ENCODE data around the gene KCND2.
"Not testable (repeated sequence)": the region's sequence is repeated elsewhere in the genome, so short reads cannot be mapped to it uniquely, and the experiment has no call there.

KCND2 gene

GRCh38 chr7:120502825-120503224 lies 229.8 kb downstream of the KCND2 start:
- no peak for DNase-seq

GRCh38 chr7:120504386-120504785 lies 231.4 kb downstream of the KCND2 start:
- no peak for DNase-seq

DNA sequence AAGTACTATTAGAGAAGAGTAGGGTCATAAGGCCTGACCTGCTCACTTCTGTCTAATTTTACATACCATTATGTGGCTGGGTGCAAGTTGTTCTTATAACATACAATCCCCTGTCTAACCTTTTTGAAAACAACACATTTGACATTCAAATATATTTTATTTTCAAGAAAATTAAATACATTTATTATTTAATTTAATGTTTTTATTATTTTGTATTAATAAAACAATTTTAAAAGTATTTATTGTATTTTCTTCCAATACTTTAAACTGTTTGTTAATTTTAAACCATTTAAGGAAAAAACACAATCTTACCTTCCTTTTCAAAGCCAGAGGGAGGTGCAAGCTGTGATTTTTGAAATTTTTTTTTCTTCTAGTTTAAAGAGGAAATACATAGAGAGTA lies 232.8 kb downstream of the KCND2 start:
- no peak for DNase-seq

DNA sequence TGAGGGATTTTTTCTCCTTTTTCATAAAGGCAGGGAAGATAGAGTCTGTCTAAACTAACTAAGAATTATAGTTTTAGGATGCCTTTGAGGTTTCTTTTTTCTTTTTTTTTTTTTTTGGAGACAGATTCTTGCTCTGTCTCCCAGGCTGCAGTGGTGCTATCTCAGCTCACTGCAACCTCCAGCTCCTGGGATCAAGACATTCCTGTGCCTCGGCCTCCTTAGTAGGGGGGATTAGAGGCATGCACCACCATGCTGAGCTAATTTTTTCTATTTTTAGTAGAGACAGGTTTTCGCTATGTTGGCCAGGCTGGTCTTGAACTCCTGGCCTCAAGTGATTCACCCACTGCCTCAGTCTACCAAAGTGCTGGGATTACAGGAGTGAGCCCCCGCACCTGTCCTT lies 239.7 kb downstream of the KCND2 start:
- no peak for DNase-seq

GRCh38 chr7:120519224-120519623 lies 246.2 kb downstream of the KCND2 start:
- no peak for DNase-seq

GRCh38 chr7:120521761-120522737 lies 249.1 kb downstream of the KCND2 start:
- DNase-seq, result no peak

DNA sequence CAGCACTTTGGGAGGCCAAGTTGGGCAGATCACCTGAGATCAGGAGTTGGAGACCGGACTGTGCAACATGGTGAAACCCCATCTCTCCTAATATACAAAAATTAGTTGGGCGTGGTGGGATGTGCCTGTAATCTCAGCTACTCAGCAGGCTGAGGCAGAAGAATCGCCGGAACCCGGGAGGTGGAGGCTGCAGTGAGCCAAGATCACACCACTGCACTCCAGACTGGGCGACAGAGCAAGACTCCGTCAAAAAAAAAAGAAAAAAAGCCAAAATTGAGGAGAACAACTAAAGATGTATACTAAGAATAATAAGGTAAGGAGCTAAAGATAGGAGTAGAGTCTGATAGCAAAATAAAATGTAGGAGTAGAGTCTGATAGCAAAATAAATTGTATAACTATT lies 251.0 kb downstream of the KCND2 start:
- no peak for DNase-seq

- DNase-seq, result no peak
Measured at GRCh38 chr7:120526902-120527509, 254.0 kb downstream of the KCND2 start.

DNA sequence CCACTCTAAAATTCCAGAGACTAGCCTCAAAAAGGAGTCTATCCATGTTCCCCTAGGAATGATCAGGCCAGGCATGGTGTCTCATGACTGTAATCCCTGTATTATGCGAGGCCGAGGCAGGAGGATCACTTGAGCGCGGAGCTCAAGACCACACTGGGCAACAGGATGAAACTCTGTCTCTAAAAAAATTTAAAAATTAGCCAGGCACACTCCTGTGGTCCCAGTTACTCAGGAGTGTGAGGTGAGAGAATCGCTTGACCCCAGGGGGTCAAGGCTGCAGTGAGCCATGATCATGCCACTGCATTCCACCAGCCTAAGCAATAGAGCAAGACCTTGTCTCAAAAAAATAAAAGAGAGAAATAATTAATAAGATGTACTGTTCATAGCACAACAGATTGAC lies 256.8 kb downstream of the KCND2 start:
- no peak for DNase-seq

DNA sequence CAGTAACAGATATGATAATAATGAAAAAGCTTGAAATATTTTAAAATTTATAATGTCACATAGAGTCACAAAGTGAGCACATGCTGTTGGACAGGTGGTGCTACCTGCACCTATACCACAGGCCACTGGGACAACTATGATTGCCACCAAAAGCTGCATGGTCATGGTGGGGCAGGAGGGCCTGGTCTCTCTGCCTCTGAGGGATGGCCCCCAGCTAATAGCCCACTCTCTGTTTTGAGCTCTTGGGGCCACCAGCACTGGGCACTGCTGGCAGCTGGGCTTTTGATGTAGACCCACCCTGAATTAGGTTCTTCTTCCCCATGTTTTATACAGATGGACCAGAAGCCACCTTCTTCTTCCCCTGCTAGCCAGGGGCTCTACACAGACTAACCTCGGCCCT lies 265.4 kb downstream of the KCND2 start:
- DNase-seq, result no peak

- peak; percentile 4 for DNase-seq
Measured at GRCh38 chr7:120539321-120539720, 266.3 kb downstream of the KCND2 start.

GRCh38 chr7:120547605-120548004 lies 274.6 kb downstream of the KCND2 start:
- no peak for DNase-seq

DNA sequence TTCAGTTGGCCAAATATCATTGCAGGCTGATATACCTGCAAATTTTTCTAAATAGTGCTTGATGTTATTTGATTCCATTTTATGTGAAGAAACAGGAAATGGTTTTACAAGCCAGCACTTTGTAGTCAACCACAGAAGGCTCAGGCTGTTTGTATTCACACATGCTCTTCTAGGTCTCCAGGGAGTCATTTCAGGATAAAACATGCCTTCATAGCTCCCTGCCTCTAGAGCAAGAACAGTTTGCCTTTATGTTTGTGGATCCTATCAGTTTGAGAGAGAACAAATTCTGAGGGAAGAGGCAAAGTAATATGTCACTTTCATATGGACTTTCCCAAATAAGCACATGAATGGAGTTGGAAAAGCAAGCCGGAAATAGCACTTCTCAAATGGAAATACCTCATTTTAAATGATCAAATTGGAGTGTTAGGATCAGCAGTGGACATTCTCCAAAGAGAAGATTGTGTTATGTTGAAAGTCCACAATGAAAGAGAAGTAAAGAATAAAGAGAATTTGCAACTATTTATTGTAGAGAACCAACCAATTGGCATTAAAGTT lies 277.6 kb downstream of the KCND2 start:
- DNase-seq, result peak; percentile 65

DNA sequence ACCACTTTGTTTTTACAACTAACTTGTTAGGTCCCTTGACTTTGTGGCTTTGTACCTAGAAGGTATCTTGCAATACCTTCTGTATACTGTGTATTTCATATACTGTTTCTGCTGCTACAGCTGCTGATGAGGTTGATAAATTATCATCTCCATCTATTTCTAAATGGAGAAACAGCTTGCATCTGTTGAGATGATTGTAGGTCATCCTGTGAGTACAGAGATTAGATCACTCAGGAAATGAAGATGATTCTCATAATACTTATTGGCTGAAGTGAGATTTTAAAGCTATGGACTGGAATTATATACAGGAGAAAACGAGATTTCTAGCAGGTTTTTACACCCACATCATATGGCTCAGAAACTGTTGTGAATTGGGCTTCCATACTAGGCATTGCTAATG lies 280.5 kb downstream of the KCND2 start:
- no peak for DNase-seq

DNA sequence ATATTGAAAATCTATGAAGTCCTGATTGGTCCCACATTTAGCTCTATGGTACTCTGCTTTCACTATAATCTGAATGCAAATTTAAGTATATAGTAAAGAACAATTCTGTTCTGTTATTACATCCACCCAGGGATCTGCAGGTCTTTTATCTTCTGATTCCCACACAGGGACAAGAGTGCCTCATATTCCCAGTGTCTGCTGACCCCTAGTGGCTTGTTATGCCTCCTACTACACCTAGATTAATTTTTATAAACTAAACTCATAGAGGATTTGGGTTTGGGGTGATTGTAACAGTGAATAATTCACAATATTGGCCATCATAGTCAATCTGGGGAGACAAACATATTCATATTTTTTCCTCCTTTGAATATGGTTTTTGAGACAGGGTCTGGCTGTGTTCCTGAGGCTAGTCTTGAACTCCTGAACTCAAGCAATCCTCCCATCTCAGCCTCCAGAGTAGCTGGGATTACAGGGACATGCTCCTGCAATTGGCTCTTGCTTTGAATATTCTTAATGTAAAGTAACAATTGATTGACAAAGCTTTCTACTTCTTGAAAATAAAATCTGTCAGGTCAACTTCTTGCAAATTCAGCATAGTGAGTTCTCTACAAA lies 282.1 kb downstream of the KCND2 start:
- DNase-seq, result peak; percentile 65

GRCh38 chr7:120564145-120564544 lies 291.2 kb downstream of the KCND2 start:
- no peak for DNase-seq

GRCh38 chr7:120567204-120567603 lies 294.2 kb downstream of the KCND2 start:
- DNase-seq, result no peak

DNA sequence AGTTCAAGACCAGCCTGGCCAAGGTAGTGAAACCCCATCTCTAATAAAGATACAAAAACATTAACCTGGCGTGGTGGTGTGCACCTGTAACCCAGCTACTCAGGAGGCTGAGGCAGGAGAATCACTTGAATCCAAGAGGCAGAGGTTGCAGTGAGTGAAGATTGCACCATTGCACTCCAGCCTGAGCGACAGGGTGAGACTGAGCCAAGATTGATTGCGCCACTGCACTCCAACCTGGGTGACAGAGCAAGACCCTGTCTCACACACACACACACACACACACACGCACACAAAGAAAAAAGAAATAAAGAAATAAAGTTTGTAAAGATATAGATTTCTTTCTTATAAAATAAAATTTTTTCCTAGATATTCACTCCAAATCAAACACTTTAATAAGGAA lies 305.7 kb downstream of the KCND2 start:
- DNase-seq, result not testable (repeated sequence)

GRCh38 chr7:120582916-120583315 lies 309.9 kb downstream of the KCND2 start:
- peak; percentile 9 for DNase-seq

DNA sequence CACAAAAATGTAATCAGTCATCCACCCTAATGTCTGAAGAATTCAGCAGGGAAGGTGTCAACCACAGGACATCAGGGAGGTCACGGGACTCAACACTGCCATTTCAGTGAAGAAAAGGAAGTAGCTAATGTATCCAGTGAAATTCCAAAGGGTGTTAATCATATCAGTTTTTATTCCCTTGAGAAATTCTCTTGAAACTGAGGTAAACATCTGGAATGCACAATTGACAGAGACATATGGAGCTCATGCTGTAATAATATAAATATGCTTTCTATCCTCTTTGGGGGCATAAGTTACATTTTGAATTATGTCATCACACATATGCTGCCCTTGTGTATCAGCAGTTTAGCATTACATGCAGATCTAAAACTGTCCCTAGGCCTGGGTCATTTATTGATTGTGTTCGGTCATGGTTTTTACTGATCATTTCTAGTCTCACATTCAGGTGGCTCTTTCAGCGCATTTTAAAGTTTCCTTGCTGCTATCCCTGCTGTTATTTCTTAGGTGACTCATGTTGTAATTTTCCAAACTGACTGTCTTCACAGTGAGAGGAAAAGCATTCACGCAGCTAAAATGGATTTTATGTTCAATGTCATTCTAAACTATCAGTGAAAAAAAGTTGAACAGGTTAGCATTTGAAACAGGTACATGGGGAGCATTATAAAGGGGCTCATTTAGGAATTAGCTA lies 311.1 kb downstream of the KCND2 start:
- peak; percentile 98 for DNase-seq

DNA sequence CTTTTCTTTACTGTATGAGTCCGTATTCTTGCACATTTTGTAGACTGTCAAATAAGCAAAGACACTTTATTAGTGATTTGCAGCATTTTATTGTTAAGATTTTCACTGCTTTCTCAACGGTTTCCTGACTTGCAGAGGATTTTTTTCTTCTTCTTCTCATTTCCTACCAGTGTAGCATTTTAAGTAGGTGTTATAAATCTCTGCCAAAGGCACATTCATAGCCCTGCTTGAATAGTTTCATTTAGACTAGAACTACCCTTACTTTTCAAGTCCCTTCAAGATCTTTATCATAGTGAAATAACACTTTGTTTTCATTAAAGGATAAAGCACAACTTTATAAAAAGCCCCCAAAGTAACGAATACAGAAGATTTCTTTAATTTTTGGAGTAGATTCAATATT lies 313.6 kb downstream of the KCND2 start:
- DNase-seq, result no peak

DNA sequence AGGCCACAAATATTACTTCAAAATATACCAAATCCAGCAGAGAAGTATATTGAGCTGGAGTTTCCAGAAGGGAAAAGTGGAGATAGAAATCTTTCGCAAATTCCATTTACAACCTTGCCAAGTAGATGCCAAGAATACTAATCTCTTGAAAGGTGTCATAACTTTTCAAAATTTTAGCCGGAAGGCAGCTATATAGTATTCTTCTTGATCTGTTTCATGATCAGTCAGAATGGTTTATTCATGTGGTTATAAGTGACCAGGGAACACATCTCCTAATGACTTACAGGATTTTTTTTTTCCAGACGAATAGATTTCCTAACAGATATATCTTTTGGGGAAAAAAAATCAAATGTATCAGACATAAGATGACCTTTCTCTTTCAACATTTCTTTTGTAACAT lies 314.3 kb downstream of the KCND2 start:
- DNase-seq, result no peak

GRCh38 chr7:120588416-120588815 lies 315.4 kb downstream of the KCND2 start:
- no peak for DNase-seq
